DND-41 (cell line): Measurements from ENCODE around the gene WHRN.

Source experiments
- ATAC-seq: fragments of 200-7000 bp; cut with Tn5 transposase; 3 replicates; pipeline ENCODE4 v1.9.1; 2021; ENCODE audit warnings: low read depth; ENCODE audit not compliant: insufficient read depth
- DNase-seq: peaks from one replicate; pipeline ENCODE4 v3.0.0-alpha.2; 2020
- H2AFZ ChIP-seq: 2 replicates; pipeline ENCODE4 v1.6.0; 2012; ENCODE audit warnings: low read depth, low read length
- H3K27ac ChIP-seq: 2 replicates; pipeline ENCODE4 v1.5.1; 2012; ENCODE audit warnings: low read length, inconsistent platforms
- H3K27me3 ChIP-seq: fragments of 200-600 bp; sonication (generic); 2 replicates; pipeline ENCODE4 v1.6.0; 2012; ENCODE audit warnings: low read length, mild to moderate bottlenecking, inconsistent platforms; ENCODE audit not compliant: insufficient read depth, poor library complexity
- H3K36me3 ChIP-seq: 2 replicates; pipeline ENCODE4 v1.5.1; 2012; ENCODE audit warnings: low read length, inconsistent platforms; ENCODE audit not compliant: insufficient read depth
- H3K4me1 ChIP-seq: 2 replicates; pipeline ENCODE4 v1.5.1; 2012; ENCODE audit warnings: mild to moderate bottlenecking, low read length; ENCODE audit not compliant: insufficient read depth
- H3K4me2 ChIP-seq: 2 replicates; pipeline ENCODE4 v1.6.0; 2012; ENCODE audit warnings: mild to moderate bottlenecking, moderate library complexity, low read length, inconsistent platforms; ENCODE audit not compliant: insufficient read depth
- H3K4me3 ChIP-seq, 2 experiments: fragments of 200-600 bp in 1 of 2; shearing (Covaris generic) in 1 of 2; 2 replicates each; pipeline ENCODE4 v1.5.1; 2012 to 2016; ENCODE audit warnings: inconsistent platforms in 2 of 2, low read length in 2 of 2, mild to moderate bottlenecking in 2 of 2, low read depth in 1 of 2, moderate library complexity in 1 of 2
- H3K79me2 ChIP-seq: 2 replicates; pipeline ENCODE4 v1.6.0; 2012; ENCODE audit warnings: low read length, inconsistent platforms; ENCODE audit not compliant: insufficient read depth
- H3K9ac ChIP-seq: 2 replicates; pipeline ENCODE4 v1.6.0; 2012; ENCODE audit warnings: low read depth, mild to moderate bottlenecking, inconsistent platforms, low read length, moderate library complexity
- H3K9me3 ChIP-seq: 2 replicates; pipeline ENCODE4 v1.5.1; 2012; ENCODE audit warnings: low read length, moderate library complexity, mild to moderate bottlenecking, inconsistent platforms; ENCODE audit not compliant: insufficient read depth, severe bottlenecking
- H4K20me1 ChIP-seq: 2 replicates; pipeline ENCODE4 v1.6.0; 2012; ENCODE audit warnings: low read length; ENCODE audit not compliant: insufficient read depth
- EZH2 ChIP-seq: IDR thresholded peaks from 3 replicates; pipeline ENCODE4 v1.6.1; 2012; ENCODE audit warnings: borderline replicate concordance, low read depth, mild to moderate bottlenecking, moderate library complexity, low read length, inconsistent platforms; ENCODE audit not compliant: severe bottlenecking
- TF ChIP-seq, protein P1 (sequence below): IDR thresholded peaks from 2 replicates; pipeline ENCODE4 v1.5.1; 2012; ENCODE audit warnings: borderline replicate concordance, low read length, moderate library complexity, mild to moderate bottlenecking; ENCODE audit not compliant: poor library complexity, severe bottlenecking; ENCODE audit errors: extremely low read depth

WHRN gene

DNA sequence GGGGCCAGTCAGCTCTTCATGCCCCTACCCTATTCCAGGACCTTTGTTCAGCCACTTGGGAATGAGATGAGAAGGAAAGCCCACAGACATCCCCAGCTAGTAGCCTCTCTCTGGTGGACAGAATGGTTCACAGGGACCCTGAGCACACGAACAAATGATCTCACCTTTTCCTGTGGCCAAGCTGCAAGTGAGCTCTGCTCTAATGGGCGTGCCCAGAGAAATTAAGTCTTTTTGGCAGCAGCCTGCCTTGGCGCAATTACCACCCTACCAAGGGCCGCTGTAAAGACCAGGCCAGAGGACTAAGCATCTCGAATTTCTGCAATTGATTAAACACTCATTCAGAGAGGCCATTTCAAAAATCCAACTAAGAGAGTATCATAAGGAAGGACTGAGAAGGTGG is 56.0 kb downstream of the WHRN start:
- Histone ChIP-seq H2AFZ (no peak overlapping the region), H4K20me1 (no peaks in the 10 kb centered on the region), H3K27ac (no peak overlapping the region), H3K4me1 (no peaks in the 10 kb centered on the region), H3K79me2 (no peaks in the 10 kb centered on the region), H3K9me3 (no peaks in the 10 kb centered on the region), H3K9ac (no peak overlapping the region), H3K4me2 (no peak overlapping the region), H3K27me3 (peaks cover 10% of the 10 kb centered on the region), H3K36me3 (no peaks in the 10 kb centered on the region), H3K4me3 (no peak overlapping the region)
- no peak for ATAC-seq
- TF ChIP-seq EZH2: no peak
- TF ChIP-seq, protein P1, sequence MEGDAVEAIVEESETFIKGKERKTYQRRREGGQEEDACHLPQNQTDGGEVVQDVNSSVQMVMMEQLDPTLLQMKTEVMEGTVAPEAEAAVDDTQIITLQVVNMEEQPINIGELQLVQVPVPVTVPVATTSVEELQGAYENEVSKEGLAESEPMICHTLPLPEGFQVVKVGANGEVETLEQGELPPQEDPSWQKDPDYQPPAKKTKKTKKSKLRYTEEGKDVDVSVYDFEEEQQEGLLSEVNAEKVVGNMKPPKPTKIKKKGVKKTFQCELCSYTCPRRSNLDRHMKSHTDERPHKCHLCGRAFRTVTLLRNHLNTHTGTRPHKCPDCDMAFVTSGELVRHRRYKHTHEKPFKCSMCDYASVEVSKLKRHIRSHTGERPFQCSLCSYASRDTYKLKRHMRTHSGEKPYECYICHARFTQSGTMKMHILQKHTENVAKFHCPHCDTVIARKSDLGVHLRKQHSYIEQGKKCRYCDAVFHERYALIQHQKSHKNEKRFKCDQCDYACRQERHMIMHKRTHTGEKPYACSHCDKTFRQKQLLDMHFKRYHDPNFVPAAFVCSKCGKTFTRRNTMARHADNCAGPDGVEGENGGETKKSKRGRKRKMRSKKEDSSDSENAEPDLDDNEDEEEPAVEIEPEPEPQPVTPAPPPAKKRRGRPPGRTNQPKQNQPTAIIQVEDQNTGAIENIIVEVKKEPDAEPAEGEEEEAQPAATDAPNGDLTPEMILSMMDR: no peak
- no peak for DNase-seq

DNA sequence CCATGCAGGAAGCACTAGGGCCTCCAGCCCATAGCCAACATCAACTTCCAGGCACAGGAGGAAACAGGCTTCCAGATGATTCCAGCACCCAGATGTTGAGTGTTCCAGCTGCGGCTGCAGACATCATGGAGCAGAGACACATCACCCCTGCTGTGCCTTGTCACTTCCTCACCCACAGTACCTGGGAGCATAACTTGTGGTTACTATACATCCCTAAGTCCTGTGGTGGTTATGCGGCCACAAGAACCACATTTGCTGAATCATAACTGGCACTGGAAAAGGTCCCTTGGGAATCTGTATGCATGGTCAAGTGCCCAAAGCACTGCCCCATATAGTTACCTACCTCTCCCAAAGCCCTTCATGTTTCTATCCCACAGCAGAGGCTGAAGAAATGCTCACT is 56.6 kb downstream of the WHRN start:
- TF ChIP-seq, protein P1: no peak
- TF ChIP-seq EZH2: no peak
- Histone ChIP-seq H3K36me3 (no peaks in the 10 kb centered on the region), H3K4me1 (no peaks in the 10 kb centered on the region), H3K27me3 (peaks cover 10% of the 10 kb centered on the region), H2AFZ (no peak overlapping the region), H3K79me2 (no peaks in the 10 kb centered on the region), H3K4me3 (no peak overlapping the region), H3K9ac (no peak overlapping the region), H4K20me1 (no peaks in the 10 kb centered on the region), H3K9me3 (no peaks in the 10 kb centered on the region), H3K27ac (no peak overlapping the region), H3K4me2 (no peak overlapping the region)
- DNase-seq: no peak
- no peak for ATAC-seq

DNA sequence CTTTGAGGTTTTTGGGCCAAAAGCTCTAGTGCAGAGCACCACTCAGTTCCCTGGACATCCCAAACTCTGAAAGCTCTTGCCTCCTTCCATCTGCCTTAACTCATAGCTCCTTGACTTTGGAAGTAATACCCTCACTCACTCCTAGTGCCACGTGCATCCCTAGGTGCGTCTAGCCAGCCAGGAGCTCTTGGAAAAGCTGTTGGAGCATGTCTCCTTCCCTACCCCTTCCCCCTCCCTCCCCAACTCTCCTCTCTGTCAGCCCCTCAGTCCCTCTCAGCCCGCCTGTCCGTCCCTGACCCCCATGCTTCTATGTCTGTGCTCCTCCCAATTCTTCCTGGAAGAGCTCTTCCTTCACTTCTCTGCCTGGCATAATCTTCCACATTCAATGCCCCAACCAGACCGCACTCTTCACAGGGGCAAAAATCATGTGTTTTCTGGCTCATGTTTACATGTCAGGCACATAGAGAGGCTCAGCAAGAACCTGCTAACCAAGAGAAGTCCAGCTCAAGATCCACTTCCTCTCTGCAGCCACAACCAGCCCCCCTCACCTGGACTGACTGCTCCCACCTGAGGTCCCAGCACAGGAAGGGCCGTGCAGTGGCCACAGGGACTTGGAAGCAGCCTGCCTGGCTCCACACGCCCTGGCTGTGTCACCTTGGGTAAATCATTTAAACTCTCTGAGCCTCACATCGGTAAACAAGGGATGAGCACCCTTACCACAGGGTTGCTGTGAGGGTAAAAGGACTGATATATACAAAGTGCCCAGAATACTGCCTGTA is 58.4 kb downstream of the WHRN start:
- no peak overlapping the region for H3K27ac ChIP-seq
- H3K4me3 ChIP-seq: no peak overlapping the region
- TF ChIP-seq EZH2: no peak
- TF ChIP-seq, protein P1: no peak
- no peak overlapping the region for H3K9ac ChIP-seq
- H2AFZ ChIP-seq: no peak overlapping the region
- H4K20me1 ChIP-seq: no peaks in the 10 kb centered on the region
- H3K4me1 ChIP-seq: no peaks in the 10 kb centered on the region
- H3K4me2 ChIP-seq: no peak overlapping the region
- no peaks in the 10 kb centered on the region for H3K79me2 ChIP-seq
- H3K27me3 ChIP-seq: peaks cover 2% of the 10 kb centered on the region
- ATAC-seq (no peak), DNase-seq (no peak)
- H3K9me3 ChIP-seq: no peaks in the 10 kb centered on the region
- no peaks in the 10 kb centered on the region for H3K36me3 ChIP-seq
